VCaP (cell line): ENCODE results near the gene EVA1B.

ENCODE experiments used
- H3K27ac ChIP-seq: fragments of 450-650 bp; 2 replicates; pipeline ENCODE4 v1.5.1; 2017
- CTCF ChIP-seq: fragments of 450-650 bp; conservative IDR thresholded peaks from 2 replicates; pipeline ENCODE4 v1.5.1; 2017; ENCODE audit warnings: mild to moderate bottlenecking, moderate library complexity

EVA1B gene

GRCh38 chr1:36303650-36304360 lies 19.6 kb downstream of the EVA1B start:
- TF ChIP-seq CTCF, result no peak
- no peak overlapping the region for H3K27ac ChIP-seq

GRCh38 chr1:36303244-36303643 lies 20.2 kb downstream of the EVA1B start:
- TF ChIP-seq CTCF, result no peak
- H3K27ac ChIP-seq, result no peak overlapping the region

GRCh38 chr1:36301220-36301619 lies 22.2 kb downstream of the EVA1B start:
- H3K27ac ChIP-seq, result peak overlapping the region; percentile 74; the same call in 1 of the 2 replicates
- no peak for TF ChIP-seq CTCF

- TF ChIP-seq CTCF, result no peak
- H3K27ac ChIP-seq, result peak overlapping the region; percentile 74; the same call in 1 of the 2 replicates
Measured at GRCh38 chr1:36300526-36300925, 22.9 kb downstream of the EVA1B start.

- peak overlapping the region; percentile 74 for H3K27ac ChIP-seq
- no peak for TF ChIP-seq CTCF
Measured at GRCh38 chr1:36298640-36299039, 24.8 kb downstream of the EVA1B start.

- TF ChIP-seq CTCF, result no peak
- H3K27ac ChIP-seq, result peak overlapping the region; percentile 74
Measured at GRCh38 chr1:36297062-36297461, 26.4 kb downstream of the EVA1B start.

GRCh38 chr1:36295390-36295789 lies 28.1 kb downstream of the EVA1B start:
- H3K27ac ChIP-seq, result peak overlapping the region; percentile 74
- no peak for TF ChIP-seq CTCF
